ENCODE measurements around the gene ST3GAL4.
A peak's percentile ranks its signal among the peaks of the same experiment; 100 is the strongest.

ST3GAL4 gene

DNA sequence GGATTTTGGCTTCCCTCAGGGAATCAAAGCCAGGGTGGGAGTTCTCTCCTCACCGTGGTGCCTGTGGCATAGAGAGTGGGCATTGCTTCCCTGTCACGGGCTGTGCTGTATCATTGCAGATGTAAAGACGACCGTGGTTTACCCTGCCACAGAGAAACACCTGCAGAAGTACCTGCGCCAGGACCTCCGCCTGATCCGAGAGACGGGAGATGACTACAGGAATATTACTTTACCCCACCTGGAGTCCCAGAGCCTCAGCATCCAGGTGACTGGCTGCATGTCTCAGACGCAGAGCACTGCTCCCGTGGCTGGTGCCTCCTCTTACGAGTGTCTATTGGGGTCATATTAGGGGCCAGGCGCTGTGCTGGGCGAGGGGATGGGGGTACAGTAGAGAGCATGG is 24.2 kb upstream of the ST3GAL4 start:
- TF ChIP-seq ZFX (IDR thresholded peaks at IDR 0.05): no peak
- no peak overlapping the region for H3K27ac ChIP-seq

DNA sequence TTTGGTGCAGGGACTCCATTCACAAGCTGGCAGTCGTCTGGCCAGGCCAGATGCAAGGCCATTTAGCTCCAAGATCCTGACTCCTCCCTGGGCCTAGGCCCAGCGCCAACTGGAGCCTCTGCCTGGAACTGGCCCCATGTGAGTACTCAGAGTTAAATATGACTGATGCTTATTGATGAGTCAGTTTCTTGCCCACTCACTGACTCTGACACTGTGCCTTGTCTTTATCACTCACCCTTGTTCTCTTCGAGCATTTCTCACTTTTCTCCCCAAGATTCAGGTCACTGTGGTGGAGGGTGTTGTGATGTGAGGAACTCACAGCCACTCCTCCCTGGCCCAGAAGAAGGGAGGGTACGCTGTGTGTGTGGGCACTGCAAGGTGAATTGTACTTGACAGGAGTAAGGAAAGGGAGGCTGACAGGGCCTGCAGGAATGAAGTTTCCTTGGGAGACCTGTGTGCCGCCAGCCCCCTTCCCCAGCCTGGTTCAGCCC is 23.2 kb upstream of the ST3GAL4 start:
- no peak for TF ChIP-seq ZFX (IDR thresholded peaks at IDR 0.05)
- TF ChIP-seq, protein P1, sequence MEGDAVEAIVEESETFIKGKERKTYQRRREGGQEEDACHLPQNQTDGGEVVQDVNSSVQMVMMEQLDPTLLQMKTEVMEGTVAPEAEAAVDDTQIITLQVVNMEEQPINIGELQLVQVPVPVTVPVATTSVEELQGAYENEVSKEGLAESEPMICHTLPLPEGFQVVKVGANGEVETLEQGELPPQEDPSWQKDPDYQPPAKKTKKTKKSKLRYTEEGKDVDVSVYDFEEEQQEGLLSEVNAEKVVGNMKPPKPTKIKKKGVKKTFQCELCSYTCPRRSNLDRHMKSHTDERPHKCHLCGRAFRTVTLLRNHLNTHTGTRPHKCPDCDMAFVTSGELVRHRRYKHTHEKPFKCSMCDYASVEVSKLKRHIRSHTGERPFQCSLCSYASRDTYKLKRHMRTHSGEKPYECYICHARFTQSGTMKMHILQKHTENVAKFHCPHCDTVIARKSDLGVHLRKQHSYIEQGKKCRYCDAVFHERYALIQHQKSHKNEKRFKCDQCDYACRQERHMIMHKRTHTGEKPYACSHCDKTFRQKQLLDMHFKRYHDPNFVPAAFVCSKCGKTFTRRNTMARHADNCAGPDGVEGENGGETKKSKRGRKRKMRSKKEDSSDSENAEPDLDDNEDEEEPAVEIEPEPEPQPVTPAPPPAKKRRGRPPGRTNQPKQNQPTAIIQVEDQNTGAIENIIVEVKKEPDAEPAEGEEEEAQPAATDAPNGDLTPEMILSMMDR (conservative IDR thresholded peaks at IDR 0.05): no peak
- H3K27ac ChIP-seq: peak overlapping the region; percentile 62

DNA sequence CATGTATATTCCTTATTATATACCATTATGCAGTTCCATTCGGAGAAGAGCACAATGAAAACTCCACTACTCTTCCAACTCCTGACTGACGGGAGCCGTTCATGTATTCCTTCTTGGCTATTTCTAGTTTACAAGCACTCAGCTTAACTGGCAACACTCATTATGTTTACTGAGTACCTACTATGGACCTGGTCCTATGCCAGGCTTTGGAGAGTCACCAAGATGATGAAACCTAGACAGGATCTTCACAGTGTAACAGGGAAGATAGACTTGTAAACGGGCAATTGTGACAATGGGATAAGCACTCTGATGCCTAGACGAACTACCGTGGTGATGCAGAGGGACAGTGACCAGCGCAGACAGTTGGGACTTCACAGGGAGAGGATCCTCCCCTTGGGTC is 22.3 kb upstream of the ST3GAL4 start:
- TF ChIP-seq, protein P1 (conservative IDR thresholded peaks at IDR 0.05): no peak
- no peak for TF ChIP-seq ZFX (IDR thresholded peaks at IDR 0.05)
- peak overlapping the region; percentile 62 for H3K27ac ChIP-seq

DNA sequence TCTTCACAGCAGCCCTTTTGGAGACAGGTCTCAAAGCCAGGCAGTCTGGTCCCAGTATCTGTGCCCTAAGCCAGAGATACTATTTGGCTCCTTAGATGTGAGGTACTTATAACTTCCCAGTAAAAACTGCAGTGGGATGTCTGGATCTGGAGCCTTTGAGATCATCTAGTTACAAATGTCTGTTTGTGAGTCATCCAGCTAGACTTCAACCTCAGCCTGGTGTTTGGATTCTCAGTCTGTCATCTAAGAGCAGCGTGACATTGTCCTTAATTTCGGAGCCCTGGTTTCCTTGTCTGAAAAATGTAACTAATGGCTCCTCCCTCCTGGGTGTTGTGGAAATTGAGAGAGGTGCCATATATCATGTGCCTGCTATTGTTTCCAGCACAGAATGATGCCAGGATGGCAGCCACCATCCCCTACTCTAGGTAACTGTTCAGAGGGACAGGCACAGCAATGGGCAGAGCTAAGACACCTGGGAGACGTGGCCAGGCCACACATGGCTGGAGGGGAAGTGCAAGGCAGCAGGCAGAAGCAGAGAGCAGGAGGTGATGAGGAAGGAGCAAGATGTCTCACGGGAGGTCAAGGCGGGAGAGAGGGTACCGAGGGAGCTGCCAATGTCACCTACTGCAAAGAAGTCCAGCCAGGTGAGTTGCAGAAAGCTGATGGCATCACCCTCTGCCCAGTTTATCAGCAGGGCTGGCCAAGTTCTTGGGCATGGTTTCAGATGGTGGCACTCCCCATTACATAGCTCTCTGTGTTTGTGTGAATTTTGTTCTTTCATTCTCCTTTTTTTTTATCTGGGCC is 20.6 kb upstream of the ST3GAL4 start:
- H3K27ac ChIP-seq: 0 out of 2 replicates have a peak overlapping the region, but pooled peaks have one; percentile 3
- TF ChIP-seq ZFX (IDR thresholded peaks at IDR 0.05): no peak
- TF ChIP-seq, protein P1 (conservative IDR thresholded peaks at IDR 0.05): no peak

GRCh38 chr11:126335463-126335760 is 20.1 kb upstream of the ST3GAL4 start:
- 0 out of 2 replicates have a peak overlapping the region, but pooled peaks have one; percentile 3 for H3K27ac ChIP-seq

GRCh38 chr11:126336138-126336541 is 19.3 kb upstream of the ST3GAL4 start:
- no peak for TF ChIP-seq ZFX (IDR thresholded peaks at IDR 0.05)
- TF ChIP-seq, protein P1 (conservative IDR thresholded peaks at IDR 0.05): no peak
- H3K27ac ChIP-seq: no peak overlapping the region

More at GRCh38 chr11:126335463-126335760, 20.1 kb upstream of the ST3GAL4 start:
- TF ChIP-seq ZFX (IDR thresholded peaks at IDR 0.05): no peak
- TF ChIP-seq, protein P1 (conservative IDR thresholded peaks at IDR 0.05): no peak

GRCh38 chr11:126336671-126337101 is 18.8 kb upstream of the ST3GAL4 start:
- no peak overlapping the region for H3K27ac ChIP-seq
- TF ChIP-seq, protein P1 (conservative IDR thresholded peaks at IDR 0.05): no peak
- TF ChIP-seq ZFX (IDR thresholded peaks at IDR 0.05): no peak

DNA sequence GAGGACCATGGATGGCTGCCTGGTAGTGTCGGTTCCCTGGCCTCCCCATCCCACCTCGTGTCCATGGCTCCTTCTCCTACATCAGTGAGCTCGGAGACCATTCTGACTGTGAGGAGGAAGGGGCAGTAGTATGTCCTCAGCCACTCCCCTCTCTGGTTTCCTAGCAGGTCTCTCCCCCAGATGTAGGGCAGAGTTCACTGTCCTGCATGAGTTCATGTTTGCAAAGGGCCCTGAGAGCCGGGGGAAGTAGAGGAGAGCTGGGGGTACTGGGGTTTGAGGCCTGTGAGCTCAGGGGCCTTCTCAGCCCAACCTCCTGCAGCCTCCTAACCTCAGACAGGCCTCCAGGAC is 18.4 kb upstream of the ST3GAL4 start:
- no peak overlapping the region for H3K27ac ChIP-seq
- TF ChIP-seq, protein P1 (conservative IDR thresholded peaks at IDR 0.05): no peak
- no peak for TF ChIP-seq ZFX (IDR thresholded peaks at IDR 0.05)
